GM19099 (cell line): Measurements from ENCODE around the gene GPATCH2L.

Experiments
- POLR2A ChIP-seq: IDR thresholded peaks from 3 replicates; pipeline ENCODE4 v1.6.1; 2011; ENCODE audit warnings: low read depth; ENCODE audit not compliant: insufficient read length; ENCODE audit errors: extremely low read depth

GPATCH2L gene

DNA sequence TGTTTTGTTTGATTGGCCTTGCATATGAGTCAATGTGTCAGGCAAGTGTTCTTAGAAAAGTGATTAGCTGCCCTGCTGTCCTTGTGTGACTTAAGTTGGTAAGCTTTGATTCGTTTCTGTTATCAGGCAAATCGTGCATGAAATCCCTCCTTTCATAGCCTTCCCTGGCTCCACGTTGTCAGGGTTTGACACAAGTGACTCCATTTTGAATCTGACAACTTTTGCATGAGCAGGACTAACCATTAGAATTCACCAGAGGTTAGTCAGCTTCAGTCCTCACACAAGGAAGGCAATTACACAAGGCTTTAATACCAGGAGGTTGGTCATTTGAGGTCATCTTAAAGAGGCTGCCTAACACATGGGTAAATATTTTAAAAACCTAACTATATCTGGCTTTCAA, 68.2 kb downstream of the GPATCH2L start:
- TF ChIP-seq POLR2A: no peak

GRCh38 chr14:76227450-76228050, 75.8 kb downstream of the GPATCH2L start:
- no peak for TF ChIP-seq POLR2A

DNA sequence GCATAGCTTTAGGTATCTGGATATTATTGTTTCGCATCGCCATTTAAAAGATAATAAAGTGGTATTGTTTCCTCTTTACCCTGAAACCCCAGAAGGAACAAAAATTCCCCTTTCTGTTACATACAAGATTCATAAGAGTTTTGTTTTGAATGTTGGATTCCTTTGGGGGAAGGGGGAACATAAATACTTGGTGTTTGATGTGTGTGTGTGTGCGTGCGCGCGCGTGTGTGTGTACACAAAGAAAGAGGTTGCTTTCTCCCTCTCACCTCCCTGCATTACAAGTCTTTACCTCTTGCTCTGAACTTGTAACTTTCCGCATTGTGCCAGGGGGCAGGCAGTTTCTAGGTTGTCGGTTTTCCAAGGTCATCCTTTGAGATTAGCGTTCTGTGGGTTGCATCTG, 76.4 kb downstream of the GPATCH2L start:
- TF ChIP-seq POLR2A: no peak

- TF ChIP-seq POLR2A: no peak
These were observed 81.1 kb downstream of the GPATCH2L start for GRCh38 chr14:76232800-76233199.

DNA sequence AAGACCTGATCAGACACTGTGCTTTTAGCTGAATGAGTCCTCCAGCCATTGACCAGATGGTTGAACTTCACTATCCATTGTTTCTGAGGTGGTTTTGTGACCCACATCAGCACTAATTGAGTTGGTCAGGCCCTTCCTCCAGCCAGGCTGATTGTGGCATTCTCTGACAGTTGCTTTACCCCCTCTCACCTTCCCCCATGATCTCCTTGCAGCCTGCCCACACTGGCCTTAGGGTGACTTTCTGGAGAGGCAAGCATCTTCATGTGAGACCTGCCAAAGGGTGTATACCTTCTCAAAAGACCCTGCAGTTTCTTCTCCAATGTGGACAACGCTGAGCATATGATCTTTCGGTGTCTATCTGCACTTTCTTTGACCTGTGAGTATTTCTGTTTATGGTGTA, 83.9 kb downstream of the GPATCH2L start:
- TF ChIP-seq POLR2A: no peak

GRCh38 chr14:76236172-76237130, 84.7 kb downstream of the GPATCH2L start:
- TF ChIP-seq POLR2A: no peak

- TF ChIP-seq POLR2A: no peak
These were observed 85.7 kb downstream of the GPATCH2L start for GRCh38 chr14:76237349-76237990.

- TF ChIP-seq POLR2A: no peak
These were observed 93.4 kb downstream of the GPATCH2L start for GRCh38 chr14:76245097-76245496.

DNA sequence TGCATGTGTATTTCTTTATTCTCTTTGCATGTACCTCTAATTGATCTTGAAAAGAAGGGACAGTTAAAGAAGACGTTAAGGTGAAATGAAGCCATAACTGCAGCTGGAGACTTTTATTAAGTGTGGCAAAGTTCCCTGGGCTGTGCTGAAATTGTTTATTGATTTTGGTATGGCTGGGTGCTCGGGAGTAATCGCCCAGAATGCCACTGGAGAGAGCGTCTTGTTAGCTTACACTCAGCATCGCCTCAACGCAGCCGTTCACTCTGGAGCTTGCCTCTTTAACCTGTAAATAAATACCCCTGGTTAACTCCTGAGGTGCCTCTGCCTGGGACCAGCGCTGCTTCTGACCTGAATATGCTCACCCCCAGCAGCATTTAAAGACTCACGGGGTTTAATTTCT, 98.6 kb downstream of the GPATCH2L start:
- TF ChIP-seq POLR2A: no peak

GRCh38 chr14:76252471-76252870, 100.7 kb downstream of the GPATCH2L start:
- TF ChIP-seq POLR2A: no peak

DNA sequence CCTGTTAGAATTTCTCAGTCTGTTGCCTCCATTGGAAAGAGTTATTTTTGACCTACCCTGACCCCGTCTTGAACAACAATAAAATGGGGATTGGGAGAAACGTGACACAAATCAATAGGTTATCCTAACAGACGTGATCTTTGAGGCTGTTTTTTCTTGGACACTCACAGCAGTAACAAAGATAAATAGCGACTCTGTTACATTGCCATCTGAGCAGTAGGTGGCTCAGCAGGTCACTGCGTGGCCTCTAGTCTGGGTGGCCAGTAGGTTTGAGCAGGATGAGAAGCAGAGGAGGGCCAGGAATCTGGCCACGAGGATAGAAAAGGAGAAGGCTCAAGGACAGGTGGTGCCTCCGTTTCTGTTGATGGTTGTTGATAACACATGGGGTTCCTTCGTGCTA, 101.4 kb downstream of the GPATCH2L start:
- TF ChIP-seq POLR2A: no peak

GRCh38 chr14:76256545-76256944, 104.8 kb downstream of the GPATCH2L start:
- no peak for TF ChIP-seq POLR2A

DNA sequence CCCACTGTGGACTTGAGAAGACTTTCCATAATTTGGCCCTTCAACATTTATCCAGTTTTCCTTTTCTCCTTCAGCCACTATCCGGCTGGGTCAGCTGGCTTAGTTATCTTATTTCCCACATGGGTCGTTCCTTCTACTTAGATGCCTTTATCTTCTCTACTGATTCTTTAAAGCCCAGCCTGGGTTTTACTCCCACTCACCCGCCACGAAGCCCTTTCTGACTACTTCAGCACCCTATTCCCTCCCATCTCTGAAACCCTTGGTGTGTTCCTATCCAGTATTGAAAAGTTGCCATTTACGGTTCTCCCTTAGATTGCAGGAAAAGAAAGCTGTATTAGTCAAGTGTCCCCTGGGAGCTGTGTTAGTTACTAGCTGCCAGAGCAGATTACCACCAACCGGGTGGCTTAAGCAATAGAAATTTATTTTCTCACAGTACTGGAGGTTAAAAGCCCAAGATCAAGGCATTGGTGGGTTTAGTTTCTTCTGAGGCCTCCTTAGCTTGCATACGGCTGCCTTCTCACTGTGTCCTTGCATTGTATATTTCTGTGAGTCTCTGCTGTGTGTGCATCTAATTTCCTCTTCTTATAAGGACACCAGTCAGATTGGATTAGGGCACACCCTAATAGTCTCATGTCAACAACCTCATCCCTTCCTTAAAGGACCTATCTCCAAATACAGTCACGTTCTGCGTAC, 105.5 kb downstream of the GPATCH2L start:
- no peak for TF ChIP-seq POLR2A

- TF ChIP-seq POLR2A: no peak
These were observed 106.2 kb downstream of the GPATCH2L start for GRCh38 chr14:76257842-76258397.
